ENCODE data around the gene ENGASE.

Gene ENGASE

GRCh38 chr17:79027925-79028491, 46.6 kb upstream of the ENGASE start:
- no peak for TF ChIP-seq SIN3A (IDR thresholded peaks at IDR 0.05; ENCODE audit: borderline replicate concordance, insufficient read depth, low read length)
- TF ChIP-seq REST (IDR thresholded peaks at IDR 0.05; ENCODE audit: insufficient read depth in 1 of 2, low read depth in 2 of 2, low read length in 2 of 2): no peak

- TF ChIP-seq POLR2AphosphoS5 (IDR thresholded peaks at IDR 0.05; ENCODE audit: low read depth, low read length) (no peak), REST (IDR thresholded peaks at IDR 0.05; ENCODE audit: insufficient read depth in 1 of 2, low read depth in 2 of 2, low read length in 2 of 2) (no peak), FOXP2 (optimal IDR thresholded peaks at IDR 0.05; ENCODE audit: borderline replicate concordance, extremely low read depth, extremely low read length, insufficient read depth) (no peak), SIN3A (IDR thresholded peaks at IDR 0.05; ENCODE audit: borderline replicate concordance, insufficient read depth, low read length) (no peak), TAF1 (IDR thresholded peaks at IDR 0.05; ENCODE audit: borderline replicate concordance, insufficient read depth, low read length) (no peak)
Observed at GRCh38 chr17:79028496-79029326, 45.9 kb upstream of the ENGASE start.

DNA sequence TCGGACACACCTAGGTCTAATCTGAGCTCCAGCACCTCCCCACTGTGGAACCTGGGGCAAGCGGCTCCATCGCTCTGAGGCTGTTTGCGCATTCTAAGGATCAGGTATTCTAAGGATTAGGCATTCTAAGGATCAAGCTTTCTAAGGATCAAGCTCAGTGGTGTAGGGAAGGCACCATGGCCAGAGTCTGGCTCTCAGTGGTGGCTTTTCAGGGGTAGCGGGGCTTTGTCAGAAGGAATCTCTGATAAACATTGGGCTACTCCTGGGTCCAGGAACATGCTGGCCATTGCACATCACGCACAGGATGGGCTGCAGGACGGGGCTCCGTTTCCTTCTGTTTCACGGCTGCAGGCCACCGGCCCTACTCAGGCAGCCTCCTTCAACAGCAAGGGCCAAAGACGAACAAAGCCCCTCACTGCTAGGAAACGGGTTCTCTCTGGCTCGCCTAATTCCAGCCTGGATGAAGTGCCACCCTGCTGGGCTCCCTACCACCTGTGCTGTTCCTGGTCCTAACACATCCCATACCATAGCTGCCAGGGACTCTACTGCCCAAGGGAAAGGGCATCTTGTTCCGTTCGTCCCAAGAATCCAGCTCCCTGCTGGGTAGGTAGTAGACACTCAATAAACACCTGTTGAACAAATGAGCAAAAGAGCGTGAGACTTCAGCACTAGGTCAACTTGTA, 45.2 kb upstream of the ENGASE start:
- TF ChIP-seq POLR2AphosphoS5 (IDR thresholded peaks at IDR 0.05; ENCODE audit: low read depth, low read length) (no peak), REST (IDR thresholded peaks at IDR 0.05; ENCODE audit: insufficient read depth in 1 of 2, low read depth in 2 of 2, low read length in 2 of 2) (no peak), TAF1 (IDR thresholded peaks at IDR 0.05; ENCODE audit: borderline replicate concordance, insufficient read depth, low read length) (no peak), SIN3A (IDR thresholded peaks at IDR 0.05; ENCODE audit: borderline replicate concordance, insufficient read depth, low read length) (no peak), FOXP2 (optimal IDR thresholded peaks at IDR 0.05; ENCODE audit: borderline replicate concordance, extremely low read depth, extremely low read length, insufficient read depth) (no peak)

GRCh38 chr17:79031996-79032875, 42.4 kb upstream of the ENGASE start:
- TF ChIP-seq POLR2AphosphoS5 (IDR thresholded peaks at IDR 0.05; ENCODE audit: low read depth, low read length) (no peak), REST (IDR thresholded peaks at IDR 0.05; ENCODE audit: insufficient read depth in 1 of 2, low read depth in 2 of 2, low read length in 2 of 2) (no peak), TAF1 (IDR thresholded peaks at IDR 0.05; ENCODE audit: borderline replicate concordance, insufficient read depth, low read length) (no peak), FOXP2 (optimal IDR thresholded peaks at IDR 0.05; ENCODE audit: borderline replicate concordance, extremely low read depth, extremely low read length, insufficient read depth) (no peak), SIN3A (IDR thresholded peaks at IDR 0.05; ENCODE audit: borderline replicate concordance, insufficient read depth, low read length) (no peak)
